ENCODE results near the gene CDC42EP5. TPM values are rescaled to one million over a fixed set of nuclear protein-coding genes. Genes with fewer than 3 reads are reported as not detected.
A peak's percentile ranks its signal among the peaks of the same experiment; 100 is the strongest.
"Not testable (repeated sequence)": the region's sequence is repeated elsewhere in the genome, so short reads cannot be mapped to it uniquely, and the experiment has no call there.

Gene CDC42EP5
- polyA plus RNA-seq, 3 donors, result not detected

GRCh38 chr19:54506079-54506478 lies 33.0 kb upstream of the CDC42EP5 start:
- peaks cover 15% of the 10 kb centered on the region for H3K4me1 Mint-ChIP-seq
- peaks cover 0 to 12% (median 2%) of the 10 kb centered on the region in 7 donors for H3K9me3 Mint-ChIP-seq
- Histone ChIP-seq H2AFZ (ENCODE audit: insufficient read depth, low read depth, low read length, poor library complexity, severe bottlenecking) (no peak overlapping the region), H3K9ac (ENCODE audit: insufficient read depth, low read length, poor library complexity, severe bottlenecking) (no peak overlapping the region), H3K9me3 (replicated peaks in 1 of 2; ENCODE audit: control insufficient read depth in 1 of 2, insufficient read depth in 1 of 2, low read length in 2 of 2) (no peaks in the 10 kb centered on the region), H3K4me3 (replicated peaks in 1 of 3; ENCODE audit: low read depth in 2 of 3, low read length in 3 of 3) (no peak overlapping the region), H3K4me2 (replicated peaks; ENCODE audit: extremely low read depth, low read length, poor library complexity, severe bottlenecking) (no peak overlapping the region), H3K36me3 (replicated peaks in 1 of 2; ENCODE audit: control insufficient read depth in 1 of 2, insufficient read depth in 2 of 2, low read length in 2 of 2) (no peaks in the 10 kb centered on the region), H3K27ac (ENCODE audit: low read depth in 1 of 2, low read length in 2 of 2) (no peak overlapping the region), H3K4me1 (ENCODE audit: control insufficient read depth in 1 of 2, insufficient read depth in 2 of 2, low read length in 2 of 2) (peaks cover 4 to 5% of the 10 kb centered on the region in 2 donors), H3K79me2 (ENCODE audit: insufficient read depth, low read length) (peaks cover 4% of the 10 kb centered on the region), H3K27me3 (ENCODE audit: control insufficient read depth in 2 of 2, insufficient read depth in 2 of 2, low read length in 2 of 2) (peaks cover 20 to 48% of the 10 kb centered on the region in 2 donors), H4K20me1 (ENCODE audit: insufficient read depth, low read length) (no peaks in the 10 kb centered on the region)
- H3K27ac Mint-ChIP-seq, result no peak overlapping the region
- H3K27me3 Mint-ChIP-seq (ENCODE audit: low read depth in 3 of 3), result peaks cover 46 to 64% (median 48%) of the 10 kb centered on the region in 3 donors
- intact Hi-C loops (cut with micrococcal nuclease), result no loop called here
- DNase-seq, result no peak
- 54% methylated on average over 5 of the region's 10 CpGs for WGBS (ENCODE audit: insufficient coverage)
- H3K4me3 Mint-ChIP-seq, result peak overlapping the region in 1 of 2 donors; percentile 70
- no peak for TF ChIP-seq CTCF (IDR thresholded peaks at IDR 0.05)
- no peaks in the 10 kb centered on the region for H3K36me3 Mint-ChIP-seq

- peaks cover 15% of the 10 kb centered on the region for H3K4me1 Mint-ChIP-seq
- H2AFZ ChIP-seq (ENCODE audit: insufficient read depth, low read depth, low read length, poor library complexity, severe bottlenecking); H3K79me2 ChIP-seq (ENCODE audit: insufficient read depth, low read length); H3K4me2 ChIP-seq (replicated peaks; ENCODE audit: extremely low read depth, low read length, poor library complexity, severe bottlenecking); intact Hi-C loops (cut with micrococcal nuclease); H3K9ac ChIP-seq (ENCODE audit: insufficient read depth, low read length, poor library complexity, severe bottlenecking); H3K27ac ChIP-seq (ENCODE audit: low read depth in 1 of 2, low read length in 2 of 2); H3K27ac Mint-ChIP-seq; H3K36me3 ChIP-seq (replicated peaks in 1 of 2; ENCODE audit: control insufficient read depth in 1 of 2, insufficient read depth in 2 of 2, low read length in 2 of 2); H3K9me3 ChIP-seq (replicated peaks in 1 of 2; ENCODE audit: control insufficient read depth in 1 of 2, insufficient read depth in 1 of 2, low read length in 2 of 2); H3K36me3 Mint-ChIP-seq; H3K4me3 ChIP-seq (replicated peaks in 1 of 3; ENCODE audit: low read depth in 2 of 3, low read length in 3 of 3); H4K20me1 ChIP-seq (ENCODE audit: insufficient read depth, low read length); H3K4me1 ChIP-seq (ENCODE audit: control insufficient read depth in 1 of 2, insufficient read depth in 2 of 2, low read length in 2 of 2); DNase-seq: not testable (repeated sequence)
- H3K9me3 Mint-ChIP-seq, result peaks cover 0 to 12% (median 2%) of the 10 kb centered on the region in 7 donors
- peaks cover 48 to 69% (median 52%) of the 10 kb centered on the region in 3 donors for H3K27me3 Mint-ChIP-seq (ENCODE audit: low read depth in 3 of 3)
- peaks cover 20 to 52% of the 10 kb centered on the region in 2 donors for H3K27me3 ChIP-seq (ENCODE audit: control insufficient read depth in 2 of 2, insufficient read depth in 2 of 2, low read length in 2 of 2)
- H3K4me3 Mint-ChIP-seq, result peak overlapping the region in 1 of 2 donors; percentile 68
- 100% methylated on average over 1 of the region's 4 CpGs for WGBS (ENCODE audit: insufficient coverage)
Measured at GRCh38 chr19:54505542-54505941, 32.4 kb upstream of the CDC42EP5 start.

All from CD14-positive monocyte (primary cell).